Fibroblast of the aortic adventitia (primary cell): ENCODE measurements around the gene INPP5D. TPM values are rescaled to one million over a fixed set of nuclear protein-coding genes. Genes with fewer than 3 reads are reported as not detected.

ENCODE experiments used
- DNase-seq: peaks from one replicate; pipeline ENCODE4 v3.0.0-alpha.2; 2010; ENCODE audit warnings: low read depth
- H3K4me3 ChIP-seq: 2 replicates; pipeline ENCODE4 v1.5.1; 2011; ENCODE audit warnings: low read depth, mild to moderate bottlenecking, control low read depth, low read length, moderate library complexity
- total RNA-seq: library from RNA; depleted of rRNA; stranded (reverse); fragments of >200 nt; gene quantifications from 2 replicates; pipeline ENCODE4 v1.2.3, GENCODE V29; 2012; ENCODE audit warnings: low replicate concordance
- TF ChIP-seq, protein P1 (sequence below): IDR thresholded peaks from 2 replicates; pipeline ENCODE4 v1.5.1; 2011; ENCODE audit warnings: mild to moderate bottlenecking, low read length, control low read depth, inconsistent platforms; ENCODE audit not compliant: insufficient read depth

Gene INPP5D
- total RNA-seq, 1 donor: 0.54 TPM

DNA sequence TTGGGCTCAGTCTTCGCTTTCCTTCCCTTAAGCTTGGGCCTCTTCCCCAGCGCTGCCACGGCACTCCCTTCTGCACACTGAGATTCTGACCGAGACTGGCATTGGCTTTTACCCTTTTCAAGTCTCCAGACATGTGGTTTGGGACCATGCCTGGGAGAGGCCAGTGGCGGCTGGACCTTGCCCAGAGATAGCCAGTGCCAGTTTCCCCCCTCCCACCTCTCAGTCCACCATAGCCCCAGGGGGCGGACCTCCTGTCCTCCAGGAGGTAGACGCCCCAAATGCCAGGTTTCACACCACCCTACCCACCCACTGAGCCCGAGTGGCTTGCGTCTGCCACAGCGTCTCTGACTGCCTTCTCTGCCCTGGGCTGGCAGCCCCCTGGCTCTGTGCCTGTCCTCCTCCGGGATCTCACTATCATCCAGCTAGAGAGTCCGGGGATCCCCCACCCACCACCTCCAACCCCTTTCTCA, 47.7 kb downstream of the INPP5D start:
- TF ChIP-seq, protein P1, sequence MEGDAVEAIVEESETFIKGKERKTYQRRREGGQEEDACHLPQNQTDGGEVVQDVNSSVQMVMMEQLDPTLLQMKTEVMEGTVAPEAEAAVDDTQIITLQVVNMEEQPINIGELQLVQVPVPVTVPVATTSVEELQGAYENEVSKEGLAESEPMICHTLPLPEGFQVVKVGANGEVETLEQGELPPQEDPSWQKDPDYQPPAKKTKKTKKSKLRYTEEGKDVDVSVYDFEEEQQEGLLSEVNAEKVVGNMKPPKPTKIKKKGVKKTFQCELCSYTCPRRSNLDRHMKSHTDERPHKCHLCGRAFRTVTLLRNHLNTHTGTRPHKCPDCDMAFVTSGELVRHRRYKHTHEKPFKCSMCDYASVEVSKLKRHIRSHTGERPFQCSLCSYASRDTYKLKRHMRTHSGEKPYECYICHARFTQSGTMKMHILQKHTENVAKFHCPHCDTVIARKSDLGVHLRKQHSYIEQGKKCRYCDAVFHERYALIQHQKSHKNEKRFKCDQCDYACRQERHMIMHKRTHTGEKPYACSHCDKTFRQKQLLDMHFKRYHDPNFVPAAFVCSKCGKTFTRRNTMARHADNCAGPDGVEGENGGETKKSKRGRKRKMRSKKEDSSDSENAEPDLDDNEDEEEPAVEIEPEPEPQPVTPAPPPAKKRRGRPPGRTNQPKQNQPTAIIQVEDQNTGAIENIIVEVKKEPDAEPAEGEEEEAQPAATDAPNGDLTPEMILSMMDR: no peak
- DNase-seq: no peak
- no peak overlapping the region for H3K4me3 ChIP-seq

DNA sequence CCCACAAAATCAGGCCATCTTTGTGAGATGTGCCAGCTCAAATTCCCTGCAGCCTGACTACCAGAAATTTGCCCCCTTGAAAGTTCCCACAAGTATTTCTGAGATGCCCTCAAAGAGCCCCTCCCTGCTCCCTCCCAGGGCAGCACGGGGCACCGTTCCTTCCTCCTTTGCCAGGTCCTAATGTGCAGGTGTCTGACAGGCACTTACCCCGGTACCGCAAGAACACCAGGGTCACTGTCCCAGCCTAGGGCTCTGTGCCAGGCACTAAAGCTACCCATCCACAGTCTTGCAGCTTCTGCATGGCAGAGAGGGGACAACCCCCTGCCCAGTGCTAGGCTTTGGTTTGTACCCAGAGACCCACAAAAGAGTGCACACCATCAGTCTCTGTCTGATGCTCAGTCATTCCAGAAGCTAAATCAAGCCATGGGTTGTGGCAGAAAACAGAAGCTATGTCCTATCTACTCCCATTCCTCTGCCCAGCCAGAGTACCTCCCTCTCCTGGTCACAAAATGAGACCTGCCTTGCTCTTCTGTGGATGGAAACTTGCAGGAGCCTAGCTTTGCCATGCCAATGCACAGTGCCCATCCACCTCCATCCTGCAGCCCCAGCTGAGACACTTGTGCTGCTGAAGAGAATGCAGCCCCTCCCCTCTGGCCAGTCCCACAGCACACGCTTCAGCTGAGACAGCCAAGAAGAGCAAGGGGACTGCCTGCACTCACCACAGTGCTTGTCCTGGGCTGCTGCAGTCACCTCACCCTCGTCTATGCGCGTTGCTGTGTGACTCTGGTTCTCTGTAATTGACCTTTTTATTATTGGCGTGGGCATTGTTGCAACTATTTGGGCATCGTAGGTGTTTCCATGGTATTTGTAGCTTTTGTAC, 48.7 kb downstream of the INPP5D start:
- no peak for DNase-seq

DNA sequence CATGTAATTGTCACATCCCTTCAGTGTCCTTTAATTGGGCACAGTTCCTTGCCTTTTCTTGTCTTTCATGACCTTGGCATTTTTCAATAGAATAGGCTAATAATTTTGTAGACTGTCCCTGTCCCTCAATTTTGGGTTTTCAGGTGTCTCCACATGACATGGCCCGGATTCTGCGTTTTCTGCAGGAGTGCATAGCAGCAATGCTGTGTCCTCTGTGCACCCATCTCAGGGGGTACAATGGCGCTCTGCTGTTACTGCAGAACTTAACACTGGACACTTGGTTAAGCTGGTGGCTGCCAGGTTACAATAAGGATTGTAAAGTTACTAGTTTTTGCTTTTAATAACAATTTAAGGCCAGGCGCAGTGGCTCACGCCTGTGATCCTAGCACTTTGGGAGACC, 51.3 kb downstream of the INPP5D start:
- no peak for DNase-seq
- TF ChIP-seq, protein P1: no peak
- no peak overlapping the region for H3K4me3 ChIP-seq

More for the DNA sequence above, 48.7 kb downstream of the INPP5D start:
- TF ChIP-seq, protein P1: no peak
- H3K4me3 ChIP-seq: no peak overlapping the region

DNA sequence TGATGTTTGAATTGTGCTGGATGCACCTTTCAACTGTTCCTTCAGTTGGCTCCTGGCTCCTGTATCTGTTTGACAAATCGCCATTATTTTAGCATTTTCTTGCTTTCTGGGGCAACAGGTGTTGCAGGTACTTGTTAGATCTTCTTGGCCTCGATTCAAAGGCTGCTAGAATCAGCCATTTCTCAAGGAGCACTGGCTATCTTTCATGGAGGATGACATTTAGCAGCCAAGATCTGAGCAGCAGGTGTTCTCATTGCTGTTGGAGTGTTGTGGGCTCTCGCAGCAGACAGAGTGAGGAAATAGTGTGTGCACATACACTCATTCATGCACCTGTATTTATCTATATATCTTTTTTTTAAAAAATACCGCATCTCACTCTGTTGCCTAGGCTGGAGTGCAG, 52.2 kb downstream of the INPP5D start:
- no peak for DNase-seq
- TF ChIP-seq, protein P1: no peak
- H3K4me3 ChIP-seq: no peak overlapping the region

DNA sequence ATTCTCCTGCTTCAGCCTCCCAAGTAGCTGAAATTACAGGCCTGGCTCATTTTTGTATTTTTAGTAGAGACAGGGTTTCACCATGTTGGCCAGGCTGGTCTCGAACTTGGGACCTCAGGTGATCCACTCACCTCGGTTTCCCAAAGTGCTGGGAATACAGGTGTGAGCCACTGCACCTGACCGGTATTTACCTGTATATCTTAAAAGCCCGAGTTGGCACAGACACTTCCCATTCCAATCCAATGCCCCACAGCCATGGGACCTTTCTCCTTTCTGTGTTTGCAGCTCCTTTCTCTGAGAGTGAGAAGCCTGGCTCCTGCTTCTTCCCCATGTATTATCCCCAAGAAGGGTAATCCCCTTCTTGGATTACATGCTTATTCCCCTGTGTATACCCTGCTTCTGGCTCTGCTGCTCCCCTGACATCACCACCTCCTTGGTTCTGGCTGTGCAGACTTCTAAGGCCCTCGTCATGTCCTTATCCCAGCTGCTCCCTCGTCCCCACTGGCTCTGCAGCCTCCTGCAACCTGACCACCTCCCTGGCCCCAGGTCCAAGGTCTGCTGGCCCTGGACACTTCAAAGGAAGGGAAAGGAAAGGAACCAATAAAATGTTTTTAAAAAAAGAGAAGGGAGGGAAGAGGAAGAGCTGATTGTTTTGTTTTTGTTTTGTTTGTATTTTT, 52.8 kb downstream of the INPP5D start:
- no peak overlapping the region for H3K4me3 ChIP-seq
- no peak for DNase-seq
- TF ChIP-seq, protein P1: no peak

DNA sequence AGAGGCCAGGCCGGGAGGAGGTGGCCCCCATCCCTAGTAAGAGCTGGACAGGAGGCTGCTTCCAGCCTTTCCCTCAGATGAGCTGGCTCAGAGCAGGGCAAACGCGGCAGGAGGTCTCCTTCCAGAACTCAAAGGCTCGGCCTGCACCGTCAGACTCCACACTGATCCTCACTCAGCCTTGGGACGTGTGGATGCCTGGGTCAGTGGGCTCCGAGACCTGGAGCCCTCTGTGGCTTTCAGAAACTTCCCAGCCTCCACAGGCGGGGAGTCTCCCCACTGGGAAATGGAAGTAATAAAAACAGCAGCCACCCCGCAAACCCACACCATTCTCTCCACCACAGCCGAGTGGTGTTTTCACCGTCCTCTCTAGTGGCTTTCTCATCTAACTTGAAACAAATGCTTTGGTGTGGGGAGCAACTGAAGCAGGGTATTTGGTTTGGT, 54.3 kb downstream of the INPP5D start:
- no peak for DNase-seq
- TF ChIP-seq, protein P1: no peak
- H3K4me3 ChIP-seq: no peak overlapping the region
